ENCODE results near the gene ZNF75A. TPM values are rescaled to one million over a fixed set of nuclear protein-coding genes. Genes with fewer than 3 reads are reported as not detected.

The ZNF75A gene
- polyA plus RNA-seq, 2 donors: 9.1 to 16.9 TPM

GRCh38 chr16:3358871-3359270 is 53.6 kb downstream of the ZNF75A start:
- Histone ChIP-seq H3K27ac (ENCODE audit: low read depth in 2 of 2, low read length in 1 of 2) (no peak overlapping the region), H3K27me3 (ENCODE audit: control insufficient read depth in 1 of 2, insufficient read depth in 2 of 2, low read length in 2 of 2) (no peaks in the 10 kb centered on the region), H3K9me3 (ENCODE audit: control insufficient read depth in 2 of 2, insufficient read depth in 1 of 2, low read depth in 1 of 2, low read length in 1 of 2) (peaks cover 3 to 8% of the 10 kb centered on the region in 2 donors), H3K36me3 (ENCODE audit: control insufficient read depth in 2 of 2, insufficient read depth in 2 of 2, low read length in 1 of 2) (no peaks in the 10 kb centered on the region), H3K4me3 (ENCODE audit: low read depth in 1 of 2, low read length in 2 of 2) (no peak overlapping the region), H3K4me1 (ENCODE audit: control insufficient read depth in 2 of 2, insufficient read depth in 2 of 2, low read length in 1 of 2) (no peaks in the 10 kb centered on the region)
- WGBS, 2 donors: 18 to 36% methylated on average over 1 of the region's 1 CpG

DNA sequence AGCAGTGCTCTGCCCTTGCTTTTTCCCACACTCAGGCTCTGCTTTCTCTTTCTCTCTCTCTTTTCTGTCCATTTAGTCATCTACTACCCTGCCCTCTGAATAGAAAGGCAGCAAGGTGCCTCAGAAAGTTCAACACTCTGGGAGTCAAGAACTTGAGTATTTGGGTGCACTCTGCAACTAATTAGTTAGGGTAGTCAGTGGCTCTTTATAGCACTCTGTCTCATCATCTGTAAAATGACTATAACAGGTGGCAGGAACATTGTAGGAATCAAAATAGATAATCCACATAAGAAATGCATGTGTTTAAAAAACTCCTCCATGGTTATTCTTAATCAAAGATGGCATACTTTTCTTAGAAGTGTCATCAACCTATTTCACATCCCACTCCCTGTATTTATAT is 57.6 kb downstream of the ZNF75A start:
- H3K4me1 ChIP-seq (ENCODE audit: control insufficient read depth in 2 of 2, insufficient read depth in 2 of 2, low read length in 1 of 2): peaks cover 0 to 2% of the 10 kb centered on the region in 2 donors
- H3K27ac ChIP-seq (ENCODE audit: low read depth in 2 of 2, low read length in 1 of 2): no peak overlapping the region
- H3K9me3 ChIP-seq (ENCODE audit: control insufficient read depth in 2 of 2, insufficient read depth in 1 of 2, low read depth in 1 of 2, low read length in 1 of 2): peaks cover 7 to 16% of the 10 kb centered on the region in 2 donors
- H3K36me3 ChIP-seq (ENCODE audit: control insufficient read depth in 2 of 2, insufficient read depth in 2 of 2, low read length in 1 of 2): no peaks in the 10 kb centered on the region
- no peak overlapping the region for H3K4me3 ChIP-seq (ENCODE audit: low read depth in 1 of 2, low read length in 2 of 2)
- H3K27me3 ChIP-seq (ENCODE audit: control insufficient read depth in 1 of 2, insufficient read depth in 2 of 2, low read length in 2 of 2): no peaks in the 10 kb centered on the region

GRCh38 chr16:3363793-3364192 is 58.5 kb downstream of the ZNF75A start:
- Histone ChIP-seq H3K9me3 (ENCODE audit: control insufficient read depth in 2 of 2, insufficient read depth in 1 of 2, low read depth in 1 of 2, low read length in 1 of 2) (peaks cover 7 to 16% of the 10 kb centered on the region in 2 donors), H3K27ac (ENCODE audit: low read depth in 2 of 2, low read length in 1 of 2) (no peak overlapping the region), H3K4me1 (ENCODE audit: control insufficient read depth in 2 of 2, insufficient read depth in 2 of 2, low read length in 1 of 2) (peaks cover 0 to 2% of the 10 kb centered on the region in 2 donors), H3K36me3 (ENCODE audit: control insufficient read depth in 2 of 2, insufficient read depth in 2 of 2, low read length in 1 of 2) (no peaks in the 10 kb centered on the region), H3K4me3 (ENCODE audit: low read depth in 1 of 2, low read length in 2 of 2) (no peak overlapping the region), H3K27me3 (ENCODE audit: control insufficient read depth in 1 of 2, insufficient read depth in 2 of 2, low read length in 2 of 2) (no peaks in the 10 kb centered on the region)
- WGBS, 2 donors: 93 to 95% methylated on average over 7 of the region's 7 CpGs

DNA sequence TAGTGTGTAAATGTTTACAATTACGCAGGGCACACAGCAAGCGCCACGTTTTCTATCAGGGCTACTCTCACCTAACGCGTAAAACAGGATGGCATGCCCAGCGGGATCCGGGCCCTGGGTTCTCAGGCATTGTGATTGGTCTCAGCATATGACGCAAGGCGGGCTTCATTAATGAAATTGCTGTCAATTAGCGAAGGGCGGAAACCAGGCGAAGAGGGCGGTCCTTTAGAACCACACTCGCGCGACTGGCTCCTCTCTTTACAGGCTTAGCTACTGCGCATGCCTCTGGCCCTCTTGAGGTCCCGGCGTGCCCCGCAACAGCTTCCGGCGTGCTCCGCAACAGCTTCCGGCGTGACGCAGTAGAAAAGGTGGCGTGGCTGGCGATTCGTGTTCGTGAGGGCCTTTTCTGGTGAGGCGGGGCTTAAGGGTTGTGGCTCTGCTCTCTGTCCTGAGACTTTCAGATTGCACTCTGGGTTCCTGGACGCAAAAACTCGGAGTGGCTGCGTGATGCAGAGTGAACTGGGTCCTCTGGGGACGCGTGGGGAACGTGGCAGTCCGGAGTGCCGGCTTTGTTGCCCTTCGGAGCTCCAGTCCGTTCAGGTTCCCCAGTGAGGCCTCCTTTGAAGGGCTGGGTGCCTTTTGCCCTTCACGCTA is 59.6 kb downstream of the ZNF75A start:
- peaks cover 7 to 19% of the 10 kb centered on the region in 2 donors for H3K9me3 ChIP-seq (ENCODE audit: control insufficient read depth in 2 of 2, insufficient read depth in 1 of 2, low read depth in 1 of 2, low read length in 1 of 2)

More for the DNA sequence above, 59.6 kb downstream of the ZNF75A start:
- Histone ChIP-seq H3K27me3 (ENCODE audit: control insufficient read depth in 1 of 2, insufficient read depth in 2 of 2, low read length in 2 of 2) (no peaks in the 10 kb centered on the region), H3K36me3 (ENCODE audit: control insufficient read depth in 2 of 2, insufficient read depth in 2 of 2, low read length in 1 of 2) (no peaks in the 10 kb centered on the region), H3K4me1 (ENCODE audit: control insufficient read depth in 2 of 2, insufficient read depth in 2 of 2, low read length in 1 of 2) (peaks cover 0 to 2% of the 10 kb centered on the region in 2 donors), H3K4me3 (ENCODE audit: low read depth in 1 of 2, low read length in 2 of 2) (peak overlapping the region; percentile 43 to 51), H3K27ac (ENCODE audit: low read depth in 2 of 2, low read length in 1 of 2) (peak overlapping the region; percentile 53 to 72)
- 14 to 15% methylated on average over 42 of the region's 42 CpGs for whole genome bisulfite sequencing, 2 donors

Other genes with a start within 250 kb of the ZNF75A start
- gene IL32, start 239.9 kb upstream of the ZNF75A start, polyA plus RNA-seq: 10 to 100 TPM; 16.5 to 19.0 TPM
- not detected for gene ZSCAN10, start 206.2 kb upstream of the ZNF75A start, polyA plus RNA-seq
- 10 to 100 TPM in 1 of 2 donors, 1 to 10 TPM in 1; 8.4 to 18.0 TPM for gene ZNF205, start 192.9 kb upstream of the ZNF75A start, polyA plus RNA-seq
- gene ZNF213, start 170.5 kb upstream of the ZNF75A start, polyA plus RNA-seq: 1 to 10 TPM; 6.5 to 9.4 TPM
- not detected for gene OR1F1, start 117.3 kb upstream of the ZNF75A start, polyA plus RNA-seq
- gene ZNF200, start 70.3 kb upstream of the ZNF75A start, polyA plus RNA-seq: 1 to 10 TPM; 2.6 to 2.8 TPM
- under 1 TPM; 0.07 to 0.14 TPM for gene MEFV, start 48.9 kb upstream of the ZNF75A start, polyA plus RNA-seq
- 10 to 100 TPM in 1 of 2 donors, 1 to 10 TPM in 1; 7.9 to 12.7 TPM for gene ZNF263, start 22.0 kb upstream of the ZNF75A start, polyA plus RNA-seq
- gene TIGD7, start 67 bp upstream of the ZNF75A start, polyA plus RNA-seq: 1 to 10 TPM in 1 of 2 donors, under 1 TPM in 1; 0.99 to 1.5 TPM
- gene OR2C1, start 50.4 kb downstream of the ZNF75A start, polyA plus RNA-seq: under 1 TPM in 1 of 2 donors, not detected in 1; 0.04 TPM
- 1 to 10 TPM; 5.5 to 7.0 TPM for gene ZSCAN32, start 95.5 kb downstream of the ZNF75A start, polyA plus RNA-seq
- gene ZNF174, start 95.7 kb downstream of the ZNF75A start, polyA plus RNA-seq: 1 to 10 TPM; 2.9 to 4.7 TPM
- under 1 TPM; 0.49 to 0.53 TPM for gene ZNF597, start 138.0 kb downstream of the ZNF75A start, polyA plus RNA-seq
- 10 to 100 TPM; 23.3 to 28.7 TPM for gene NAA60, start 138.2 kb downstream of the ZNF75A start, polyA plus RNA-seq
- gene C16orf90, start 190.0 kb downstream of the ZNF75A start, polyA plus RNA-seq: not detected
- gene CLUAP1, start 195.5 kb downstream of the ZNF75A start, polyA plus RNA-seq: 1 to 10 TPM; 3.8 to 4.5 TPM

Measured in esophagus (tissue), 2 donors.